HG03575 (cell line): ENCODE measurements around the gene ERMAP.
"Not testable (repeated sequence)": the region's sequence is repeated elsewhere in the genome, so short reads cannot be mapped to it uniquely, and the experiment has no call there.

Experiments
- ATAC-seq: cut with Tn5 transposase; IDR thresholded peaks from one replicate; pipeline ENCODE4 v1.9.1; 2021; ENCODE audit not compliant: unreplicated experiment, insufficient number of reproducible peaks, low FRiP score; ENCODE audit errors: extremely low read depth

ERMAP gene

DNA sequence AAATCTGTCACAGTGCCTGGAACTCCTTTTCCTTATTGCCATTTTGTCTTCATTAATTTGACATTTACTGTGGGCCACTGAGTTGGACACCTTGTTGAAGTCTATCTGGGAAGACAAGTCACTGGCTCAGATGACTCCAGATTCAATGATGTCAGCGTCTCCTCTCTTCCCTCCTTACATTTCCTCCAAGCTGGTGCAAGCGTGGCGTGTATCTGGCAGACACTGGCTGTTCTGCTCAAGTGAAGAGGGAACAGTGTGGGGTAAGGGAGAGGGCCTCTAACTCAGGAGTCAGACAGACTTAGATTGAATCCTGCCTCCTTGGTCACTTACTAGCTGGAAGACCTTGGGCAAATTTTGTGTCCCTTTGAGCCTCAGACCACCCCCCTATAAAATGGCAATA, 20.8 kb downstream of the ERMAP start:
- ATAC-seq, result no peak

DNA sequence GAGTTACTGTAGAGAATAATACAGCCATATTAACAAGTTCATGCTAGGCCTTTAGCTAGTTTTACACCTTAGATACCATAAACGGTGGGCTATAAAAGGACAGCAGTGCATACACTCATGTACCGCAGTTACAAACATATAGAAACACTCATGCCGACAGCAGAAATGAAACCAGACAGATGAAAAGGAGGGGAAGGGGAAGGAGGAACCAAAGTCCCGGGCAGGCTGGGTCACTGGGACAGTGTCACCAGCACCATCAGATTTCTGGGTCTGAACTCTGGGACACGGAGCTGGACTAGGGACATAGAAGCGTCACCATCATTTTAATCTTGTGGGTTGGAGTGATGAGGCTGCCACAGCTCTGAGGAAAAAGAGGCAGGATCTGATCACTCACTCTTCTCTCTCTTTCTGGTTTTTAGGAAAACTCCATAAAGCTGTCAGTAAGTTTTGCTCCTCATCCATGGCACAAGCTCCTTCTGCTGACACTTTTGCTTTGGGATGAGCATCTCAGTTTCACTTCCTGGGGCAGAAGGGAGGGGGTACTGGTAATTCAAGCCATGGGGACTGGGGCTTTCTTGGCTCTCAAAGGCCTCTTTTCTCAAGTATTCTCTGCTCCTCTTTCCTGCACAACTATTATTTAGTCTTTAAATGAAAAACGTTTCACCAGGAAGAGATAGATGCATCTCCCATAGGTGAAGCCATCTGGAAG, 21.7 kb downstream of the ERMAP start:
- no peak for ATAC-seq

DNA sequence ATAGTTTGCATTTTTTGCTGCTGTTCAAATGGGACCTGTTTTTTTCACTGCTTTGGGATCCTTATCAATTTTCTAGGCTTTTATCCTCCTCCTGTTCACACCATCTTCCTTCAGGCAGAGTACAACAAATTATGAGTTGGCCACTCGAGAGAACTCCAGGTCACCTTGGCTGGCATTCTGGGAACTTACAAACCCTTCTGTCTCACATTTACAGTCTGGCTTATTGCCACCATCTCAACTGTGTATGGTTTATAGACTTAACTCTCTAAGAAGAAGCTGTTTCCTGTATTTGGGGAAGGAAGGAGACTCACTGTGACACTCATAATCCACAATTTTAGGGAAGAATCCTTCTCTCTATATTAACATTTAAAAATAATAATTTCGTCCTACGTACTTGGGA, 24.1 kb downstream of the ERMAP start:
- ATAC-seq, result no peak

DNA sequence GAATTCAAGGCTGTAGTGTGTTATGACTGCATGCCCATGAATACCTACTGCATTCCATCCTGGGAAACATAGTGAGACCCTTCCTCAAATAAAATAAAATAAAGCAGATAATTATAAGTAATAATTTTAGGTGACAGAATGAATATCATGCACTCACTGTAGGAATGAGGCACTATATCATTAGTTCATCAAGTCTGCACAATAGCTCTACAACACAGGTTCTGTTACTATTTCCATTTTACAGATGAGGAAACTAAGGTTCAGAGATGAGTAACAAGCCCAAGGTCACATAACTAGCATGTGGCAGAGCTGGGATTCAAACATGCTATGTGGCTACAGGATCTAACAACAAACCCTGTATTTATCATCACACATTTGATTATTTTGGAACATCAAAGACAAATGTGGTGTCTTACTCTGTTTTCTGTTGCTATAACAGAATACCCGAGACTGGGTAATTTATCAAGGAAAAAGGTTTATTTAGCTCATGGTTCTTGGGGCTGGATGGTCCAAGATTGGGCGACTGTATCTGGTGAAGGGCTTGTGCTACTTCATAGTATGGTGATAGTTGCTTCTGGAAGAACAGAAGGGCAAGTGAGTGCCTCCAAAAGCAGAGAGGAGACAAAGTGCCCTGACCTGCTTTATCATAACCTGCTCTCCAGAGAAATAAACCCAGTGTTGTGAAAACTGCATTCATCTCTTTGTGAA, 24.7 kb downstream of the ERMAP start:
- ATAC-seq, result no peak

DNA sequence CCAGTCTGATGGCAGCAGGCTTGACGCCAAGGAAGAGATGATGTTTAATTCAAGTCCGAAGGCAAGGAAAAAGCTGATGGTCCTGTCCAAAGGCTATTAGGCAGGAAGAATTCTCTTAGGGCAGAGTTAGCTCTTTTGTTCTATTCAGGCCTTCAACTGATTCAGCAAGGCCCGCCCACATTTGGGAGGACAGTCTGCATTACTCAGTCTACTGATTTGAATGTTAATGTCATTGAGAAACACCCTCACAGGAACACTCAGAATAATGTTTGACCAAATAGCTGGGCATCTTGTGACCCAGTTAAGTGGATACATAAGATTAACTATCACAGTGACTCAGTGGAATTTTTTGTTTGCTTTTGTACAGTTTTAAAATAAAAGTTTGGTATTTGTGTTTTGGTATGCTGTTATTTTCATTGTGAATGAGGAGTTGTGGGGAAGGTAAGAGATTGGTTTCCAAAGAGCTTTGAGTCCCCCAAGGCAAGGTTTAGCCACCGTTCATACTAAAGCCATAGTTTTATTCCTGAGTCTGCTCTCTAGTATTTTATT, 27.7 kb downstream of the ERMAP start:
- no peak for ATAC-seq

DNA sequence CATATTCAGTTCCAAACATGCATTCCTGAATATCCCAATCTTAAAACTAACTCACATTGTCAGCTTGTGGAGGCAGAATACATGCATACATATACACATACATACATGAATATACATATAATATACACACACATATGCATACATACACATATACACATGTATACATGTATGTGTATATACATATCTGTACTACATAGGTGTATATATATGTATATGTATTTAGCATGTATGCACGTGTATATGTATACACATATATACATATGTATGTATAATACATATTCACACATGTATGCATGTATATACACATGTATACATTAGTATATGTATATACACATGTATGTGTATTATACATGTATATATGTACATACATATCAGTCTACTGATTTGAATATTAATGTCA, 28.3 kb downstream of the ERMAP start:
- ATAC-seq, result no peak

DNA sequence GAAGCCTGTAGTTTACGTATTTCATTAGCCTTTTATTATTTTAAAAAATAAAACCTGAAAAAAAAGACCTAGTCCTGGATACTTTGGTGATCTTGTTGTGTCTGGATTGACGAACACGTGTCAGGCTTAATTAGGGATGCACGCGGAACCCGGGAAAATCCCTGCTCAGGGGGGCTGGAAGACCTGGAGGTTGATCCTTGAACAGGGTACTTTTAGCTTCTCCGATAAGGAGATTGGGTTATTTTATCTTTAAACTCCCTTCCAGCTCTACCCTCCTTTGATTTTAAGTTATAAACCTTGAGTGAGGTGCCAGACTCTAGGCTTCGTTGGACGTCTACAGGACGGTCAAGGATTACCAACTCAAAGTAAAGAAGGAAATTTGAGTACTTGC, 28.9 kb downstream of the ERMAP start:
- ATAC-seq, result no peak

DNA sequence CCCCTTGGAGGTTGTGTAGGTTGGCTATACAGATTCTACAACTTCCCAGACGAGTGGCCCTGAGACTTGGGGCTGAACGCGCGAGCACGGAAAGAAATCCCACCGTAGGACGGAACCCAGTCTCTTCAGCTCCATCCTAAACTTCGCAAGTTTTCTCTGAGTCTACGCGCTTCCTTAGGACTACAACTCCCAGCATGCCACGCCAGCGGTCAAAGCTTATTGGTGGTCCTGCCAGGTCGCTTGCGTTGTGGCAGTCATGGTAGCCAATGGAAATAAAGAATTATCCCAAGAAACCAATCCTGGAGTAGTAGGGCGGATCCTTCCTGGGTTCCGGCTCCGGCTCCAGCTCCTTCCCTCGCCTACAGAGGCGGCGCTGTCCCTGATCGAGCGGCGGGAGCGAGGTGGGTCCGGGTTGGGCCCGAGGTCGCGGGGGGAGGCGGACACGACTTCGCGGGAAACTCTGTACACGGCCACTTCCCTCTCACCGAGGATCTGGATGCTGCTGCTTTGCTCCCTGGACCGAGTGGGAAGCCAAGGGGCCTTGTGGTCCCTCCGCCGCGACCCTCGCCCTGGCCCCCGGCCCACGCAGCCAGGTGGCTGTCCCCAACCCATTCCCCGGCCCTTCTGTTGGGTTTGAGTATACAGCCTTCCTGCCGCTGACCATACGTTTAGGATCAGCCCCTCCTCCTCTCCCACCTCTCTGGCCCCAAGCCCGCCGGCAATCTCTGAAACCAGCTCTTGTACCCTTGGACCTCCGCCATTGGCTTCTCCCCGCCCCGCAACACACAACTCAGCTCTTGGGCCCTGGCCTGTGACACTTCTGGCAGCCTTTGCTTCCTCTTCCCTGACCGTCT, 29.6 kb downstream of the ERMAP start, which contains the start of gene ZNF691:
ZNF691 (plus strand) TSS at position 357 of the 854 bp plus-strand sequence. CDS start 3,046 bp downstream, outside the sequence.
- peak; percentile 62 for ATAC-seq

DNA sequence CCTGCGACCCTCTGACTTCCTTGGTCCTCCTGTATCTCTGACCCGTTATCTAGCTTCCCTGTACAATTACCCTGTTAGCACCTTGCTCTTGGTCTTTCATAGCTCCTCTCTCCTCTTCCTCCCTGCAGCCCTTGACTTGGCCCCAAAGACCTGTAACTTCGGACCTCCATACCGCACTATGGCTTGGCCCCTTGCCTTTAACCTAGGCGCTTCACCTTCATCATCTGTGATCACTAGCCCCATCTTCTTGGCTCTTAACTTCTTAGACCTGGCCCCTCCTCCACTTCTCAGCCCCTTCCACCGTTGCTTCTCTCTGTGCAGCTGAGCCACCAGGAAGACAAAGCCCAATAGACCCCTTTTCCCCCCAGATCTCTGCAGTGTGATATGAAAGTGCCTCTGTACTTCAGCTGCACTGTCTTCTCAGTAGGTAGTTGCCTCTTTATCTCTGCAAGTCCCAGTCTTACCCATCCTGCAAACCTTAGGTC, 30.2 kb downstream of the ERMAP start:
- no peak for ATAC-seq

DNA sequence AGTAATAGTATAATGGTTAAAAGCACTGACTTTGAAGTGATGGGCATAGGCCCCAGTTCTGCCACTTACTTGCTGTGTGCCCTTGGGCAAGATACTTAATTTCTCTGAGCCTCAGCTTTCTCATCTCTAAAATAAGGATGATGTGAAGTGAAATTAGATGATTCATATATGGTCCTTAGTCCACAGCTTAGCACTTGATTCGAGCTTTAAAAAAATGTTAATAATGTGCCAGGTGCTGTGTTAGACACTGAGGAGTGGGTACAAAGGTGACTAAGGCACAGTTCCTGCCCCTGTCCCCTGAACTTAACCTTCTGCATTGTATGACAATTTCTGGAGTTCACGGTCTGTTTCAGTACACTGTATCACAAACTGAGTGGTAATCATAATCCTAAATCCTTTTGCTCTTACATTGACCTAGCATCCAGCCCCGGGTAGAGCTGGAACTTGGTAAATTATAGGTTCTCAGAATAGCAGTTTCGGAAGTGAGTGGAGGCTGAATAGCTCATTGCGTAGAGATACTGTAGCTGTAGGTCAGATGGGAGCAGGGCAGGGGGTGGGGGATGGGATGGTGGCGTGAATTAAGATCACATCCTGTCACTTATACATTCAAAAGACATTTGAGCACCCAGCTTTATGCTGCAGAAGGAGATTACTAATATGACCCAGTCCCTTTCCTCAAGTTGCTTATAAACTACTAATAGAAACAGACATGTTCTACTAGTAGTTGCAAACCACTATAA, 31.0 kb downstream of the ERMAP start:
- ATAC-seq, result no peak

DNA sequence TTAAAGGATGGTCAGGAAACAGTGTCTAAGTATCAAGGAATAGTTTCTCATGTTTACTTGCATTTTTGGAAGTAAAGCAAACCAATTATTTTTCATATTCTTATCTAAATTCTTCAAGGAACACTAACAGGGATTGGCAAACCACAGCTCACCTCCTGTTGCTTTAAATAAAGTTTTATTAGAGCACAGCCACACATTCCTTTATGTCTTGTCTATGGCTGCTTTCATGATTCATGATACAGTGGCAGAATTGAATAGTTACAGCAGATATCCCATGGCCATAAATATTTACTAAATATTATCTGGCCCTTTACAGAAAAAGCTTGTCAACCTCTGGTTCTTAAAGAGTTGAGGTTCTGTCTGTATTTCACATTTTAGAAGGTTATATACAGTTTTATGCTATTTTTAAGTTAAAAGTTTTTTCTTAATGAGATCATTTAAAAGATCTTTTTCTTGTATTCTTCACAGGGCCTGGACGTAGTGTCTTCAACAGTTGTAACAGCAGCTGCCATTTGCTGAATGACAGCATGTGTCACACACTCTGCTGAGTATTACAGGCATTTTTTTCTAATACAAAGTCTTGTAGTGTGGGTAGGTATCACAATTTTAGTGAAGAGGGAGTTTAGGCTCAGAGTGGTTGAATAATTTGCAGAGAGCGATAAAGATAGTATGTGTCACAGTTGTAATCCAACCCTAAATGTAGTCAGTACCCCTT, 32.1 kb downstream of the ERMAP start:
- ATAC-seq, result no peak

DNA sequence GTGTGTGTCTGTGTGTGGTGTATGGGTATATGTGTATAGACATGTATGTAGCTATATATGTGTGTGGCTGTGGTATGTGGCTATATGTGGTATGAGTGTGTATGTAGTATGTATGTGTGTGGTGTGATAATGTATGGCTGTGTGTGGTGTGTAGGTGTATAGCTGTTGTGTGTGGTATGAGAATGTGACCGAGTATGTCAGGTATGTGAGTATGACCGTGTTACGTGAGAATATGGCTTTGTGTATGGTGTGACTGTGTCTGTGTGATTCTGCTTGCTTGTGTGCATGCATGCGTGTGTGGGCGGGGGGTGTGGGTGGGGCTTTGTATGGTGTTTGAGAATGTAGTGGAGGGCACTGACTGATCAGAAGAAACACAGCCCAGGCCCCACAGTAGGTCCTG, 33.0 kb downstream of the ERMAP start:
- ATAC-seq, result no peak

DNA sequence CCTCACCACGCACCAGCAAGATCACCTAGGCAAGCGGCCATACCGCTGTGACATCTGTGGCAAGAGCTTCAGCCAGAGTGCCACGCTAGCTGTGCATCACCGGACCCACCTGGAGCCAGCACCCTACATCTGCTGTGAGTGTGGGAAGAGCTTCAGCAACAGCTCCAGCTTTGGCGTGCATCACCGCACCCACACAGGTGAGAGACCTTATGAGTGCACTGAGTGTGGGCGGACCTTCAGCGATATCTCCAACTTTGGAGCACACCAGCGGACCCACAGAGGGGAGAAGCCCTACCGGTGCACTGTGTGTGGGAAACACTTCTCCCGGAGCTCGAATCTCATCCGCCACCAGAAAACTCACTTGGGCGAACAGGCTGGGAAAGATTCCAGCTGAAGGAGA, 34.5 kb downstream of the ERMAP start:
- no peak for ATAC-seq

DNA sequence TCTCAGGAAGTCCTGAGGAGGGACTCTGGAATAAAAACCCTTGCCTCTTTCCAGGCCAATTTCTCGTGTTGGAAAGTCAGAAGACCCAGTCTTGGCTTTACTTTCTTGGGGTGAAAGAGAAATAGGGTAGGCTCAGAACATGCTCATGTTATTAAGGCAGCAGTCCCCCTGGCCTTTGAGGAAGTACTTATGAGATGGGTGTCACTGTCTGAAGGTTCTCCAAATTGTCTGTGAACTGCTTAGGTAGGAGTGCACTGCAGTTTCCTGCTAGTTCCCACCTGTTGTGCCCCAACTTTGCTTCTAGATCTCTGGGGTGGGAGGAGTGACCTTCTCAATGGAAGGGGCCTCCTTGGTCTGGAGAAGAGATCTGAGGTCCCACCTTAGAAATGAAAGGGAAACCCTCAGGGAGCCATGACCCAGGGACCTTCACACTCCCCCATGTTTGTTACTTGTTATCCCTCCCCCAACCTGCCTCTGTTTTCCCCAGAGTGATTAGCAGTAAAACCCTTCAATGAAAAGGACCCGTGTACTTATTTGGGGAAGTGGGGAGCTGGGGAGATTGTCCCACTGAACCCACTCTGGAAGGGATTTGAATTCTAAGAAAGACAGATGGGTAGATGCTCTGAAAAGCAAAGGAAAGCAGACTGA, 35.2 kb downstream of the ERMAP start:
- ATAC-seq, result no peak

DNA sequence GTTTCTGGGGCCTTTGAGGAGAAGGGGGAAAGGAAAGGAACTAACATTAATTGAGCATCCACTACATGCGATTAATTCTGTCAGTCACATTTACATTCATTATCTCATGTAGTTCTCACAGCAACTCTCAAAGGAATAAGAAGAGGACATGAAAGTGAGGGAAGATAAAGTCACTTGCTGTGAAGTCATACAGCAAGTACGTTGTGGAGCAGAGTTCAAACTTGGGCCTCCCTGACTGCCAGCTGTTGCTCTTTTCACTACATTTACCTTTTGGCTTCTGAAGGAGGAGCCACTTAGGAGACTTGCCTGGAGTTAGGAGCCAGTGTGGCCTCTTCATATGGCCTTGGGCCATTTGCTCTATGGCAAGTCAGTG, 35.7 kb downstream of the ERMAP start:
- ATAC-seq, result no peak

DNA sequence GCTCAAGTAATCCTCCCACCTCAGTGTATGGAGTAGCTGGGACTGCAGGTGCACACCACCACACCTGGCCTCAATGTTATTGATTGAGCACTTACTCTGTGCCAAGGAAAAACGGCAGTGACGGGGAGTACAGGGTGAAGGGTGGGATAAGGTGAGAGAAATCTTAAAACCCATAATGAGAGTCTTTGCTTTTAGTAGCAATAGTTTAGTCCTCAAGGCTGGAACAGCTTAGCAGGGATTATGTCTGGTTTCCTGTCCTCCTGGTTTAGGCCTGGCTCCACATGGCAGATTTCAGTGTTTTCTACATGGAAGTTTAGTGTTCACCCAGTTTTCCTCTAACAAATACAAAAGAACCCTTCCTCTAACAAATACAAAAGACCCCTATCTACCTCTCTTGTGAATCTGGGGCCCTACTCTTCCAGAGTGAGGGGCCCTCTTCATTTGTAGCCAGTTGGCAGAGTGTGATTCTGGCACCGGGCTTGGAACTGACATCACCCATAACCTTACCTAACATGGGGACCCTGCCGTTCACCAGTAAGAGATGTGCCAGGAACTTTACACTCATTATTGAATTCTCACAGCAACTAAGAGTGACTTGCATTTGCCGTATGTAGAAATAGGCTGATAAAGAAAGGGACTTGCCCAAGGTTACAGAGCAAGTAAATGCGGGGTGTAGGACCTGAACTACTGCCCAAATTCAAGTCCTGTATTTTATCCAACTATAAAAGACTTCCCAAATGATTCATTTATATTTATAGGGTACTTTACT, 36.4 kb downstream of the ERMAP start:
- ATAC-seq, result no peak

DNA sequence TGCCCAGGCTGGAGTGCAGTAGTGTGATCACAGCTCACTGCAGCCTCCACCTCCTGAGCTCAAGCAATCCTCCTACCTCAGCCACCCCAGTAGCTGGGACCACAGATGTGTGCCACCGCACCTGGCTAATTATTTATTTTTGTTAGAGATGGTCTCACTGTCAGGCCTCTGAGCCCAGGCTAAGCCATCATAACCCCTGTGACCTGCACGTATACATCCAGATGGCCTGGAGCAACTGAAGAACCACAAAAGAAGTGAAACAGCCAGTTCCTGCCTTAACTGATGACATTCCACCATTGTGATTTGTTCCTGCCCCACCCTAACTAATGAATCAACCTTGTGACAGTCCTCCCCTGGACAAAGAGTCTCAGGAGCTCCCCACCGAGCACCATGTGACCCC, 39.6 kb downstream of the ERMAP start:
- ATAC-seq, result not testable (repeated sequence)
